Left renal pelvis (tissue), 4 donors: ENCODE data around the gene LCNL1. TPM values are rescaled to one million over a fixed set of nuclear protein-coding genes. Genes with fewer than 3 reads are reported as not detected.

ENCODE experiments used
- DNase-seq, 4 donors: peaks; one replicate each; pipeline ENCODE4 v3.0.0-alpha.2; 2013; ENCODE audit warnings: low read depth in 4 of 4, low spot score in 3 of 4
- polyA plus RNA-seq, 4 donors: library from polyadenylated mRNA; unstranded; fragments of 120-200 nt; gene quantifications; one replicate each; pipeline ENCODE4 v1.2.1, GENCODE V29; 2013; ENCODE audit not compliant: insufficient read length in 4 of 4

The LCNL1 gene
- polyA plus RNA-seq, 4 donors, result 0.11 to 0.45 (median 0.13) TPM; not detected in 1

GRCh38 chr9:137007816-137008270 is 25.1 kb downstream of the LCNL1 start:
- no peak for DNase-seq

- no peak for DNase-seq
These were observed 25.5 kb downstream of the LCNL1 start for GRCh38 chr9:137008312-137008711.

GRCh38 chr9:137009217-137009616 is 26.4 kb downstream of the LCNL1 start:
- DNase-seq, result no peak

GRCh38 chr9:137009938-137010732 is 27.3 kb downstream of the LCNL1 start:
- no peak for DNase-seq

GRCh38 chr9:137011156-137011555 is 28.4 kb downstream of the LCNL1 start:
- no peak for DNase-seq

- no peak for DNase-seq
These were observed 29.3 kb downstream of the LCNL1 start for GRCh38 chr9:137011907-137012675.

GRCh38 chr9:137012694-137013570 is 30.1 kb downstream of the LCNL1 start:
- no peak for DNase-seq

- DNase-seq, result no peak
These were observed 30.8 kb downstream of the LCNL1 start for GRCh38 chr9:137013571-137013940.

- no peak for DNase-seq
These were observed 31.4 kb downstream of the LCNL1 start for GRCh38 chr9:137014166-137014565.

- no peak for DNase-seq
These were observed 32.2 kb downstream of the LCNL1 start for GRCh38 chr9:137014776-137015539.

- no peak for DNase-seq
These were observed 32.7 kb downstream of the LCNL1 start for GRCh38 chr9:137015540-137015930.

GRCh38 chr9:137015976-137016375 is 33.2 kb downstream of the LCNL1 start:
- no peak for DNase-seq

- DNase-seq, result no peak
These were observed 33.6 kb downstream of the LCNL1 start for GRCh38 chr9:137016436-137016835.

- no peak for DNase-seq
These were observed 34.3 kb downstream of the LCNL1 start for GRCh38 chr9:137017071-137017470.

- DNase-seq, result no peak
These were observed 35.2 kb downstream of the LCNL1 start for GRCh38 chr9:137017791-137018497.

- DNase-seq, result no peak
These were observed 36.2 kb downstream of the LCNL1 start for GRCh38 chr9:137018761-137019559.

- DNase-seq, result no peak
These were observed 37.3 kb downstream of the LCNL1 start for GRCh38 chr9:137019891-137020683.
